Nucleus accumbens (tissue), 56 donors: ENCODE results near the gene OLFML1.

Experiments
- DNase-seq, 56 donors: peaks; one replicate each; lab custom pipeline; 2025; lab: John Stamatoyannopoulos, UW

OLFML1 gene

DNA sequence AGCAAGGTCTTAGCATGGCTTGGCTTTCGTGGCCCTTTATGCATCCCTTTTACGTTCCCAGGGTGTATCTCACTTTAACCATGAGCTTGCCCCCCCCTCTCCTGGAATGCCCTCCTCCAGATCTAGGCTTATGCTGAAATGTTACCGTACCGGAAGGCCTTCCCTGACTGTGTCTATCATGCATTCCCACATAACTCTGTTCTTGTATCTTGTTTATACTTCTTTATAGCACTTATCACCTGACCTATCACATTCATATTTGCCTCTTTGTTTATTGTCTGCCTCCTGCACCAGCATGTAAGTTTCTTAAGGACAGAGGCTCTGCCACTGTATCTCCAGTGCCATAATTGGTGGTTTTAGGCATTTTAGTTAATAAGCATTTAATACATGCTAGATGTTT, 67.4 kb downstream of the OLFML1 start:
- DNase-seq = no peak

DNA sequence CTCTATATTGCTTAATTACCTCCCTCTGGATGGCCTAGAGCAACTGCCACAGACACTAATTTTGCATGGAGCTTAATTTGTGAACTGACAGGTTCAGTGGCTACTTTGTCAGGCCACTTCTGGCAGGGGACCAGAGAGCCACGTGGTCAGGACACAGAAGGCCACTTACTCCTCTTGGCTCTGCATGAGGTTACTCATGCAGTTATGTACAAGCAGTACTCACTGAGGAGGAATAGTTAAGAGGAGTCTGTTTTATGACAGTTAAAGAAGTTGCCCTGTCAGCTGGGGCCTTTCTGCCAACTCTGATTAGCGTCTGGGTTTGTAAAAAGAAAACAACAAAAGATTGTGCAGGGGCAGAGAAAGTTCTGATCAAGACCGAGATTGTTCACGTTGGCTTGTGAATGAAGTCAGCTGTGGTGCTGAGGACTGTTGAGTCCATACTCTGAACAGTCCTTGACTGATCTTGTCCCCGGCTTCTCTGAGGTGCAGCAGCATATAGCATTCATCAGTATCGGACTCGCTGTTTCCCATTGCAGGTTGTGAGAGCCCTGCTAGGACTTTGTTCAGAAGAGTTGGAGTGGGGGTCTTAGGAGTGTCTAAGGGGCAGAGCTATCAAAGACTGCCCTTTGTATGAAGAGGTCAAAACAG, 69.9 kb downstream of the OLFML1 start:
- peak in 46 of 56 donors; percentile 13 to 80 (median 45) for DNase-seq

- no peak for DNase-seq
Observed at GRCh38 chr11:7558046-7558445, 72.7 kb downstream of the OLFML1 start.

GRCh38 chr11:7559398-7560283, 74.3 kb downstream of the OLFML1 start:
- DNase-seq = no peak
